Upper lobe of left lung (tissue), 6 donors: ENCODE data around the gene AMIGO2. TPM values are rescaled to one million over a fixed set of nuclear protein-coding genes. Genes with fewer than 3 reads are reported as not detected.
"Not testable (repeated sequence)": the region's sequence is repeated elsewhere in the genome, so short reads cannot be mapped to it uniquely, and the experiment has no call there.

Experiments used
- ATAC-seq, 2 donors: fragments of 200-7000 bp; cut with Tn5 transposase; one replicate each; pipeline ENCODE4 v1.9.1; 2022; ENCODE audit warnings: mild to moderate bottlenecking in 2 of 2, moderate library complexity in 2 of 2; ENCODE audit not compliant: low FRiP score in 2 of 2
- DNase-seq, 2 donors: peaks; one replicate each; pipeline ENCODE4 v3.0.0-alpha.2; 2019 to 2020
- H3K27ac ChIP-seq, 4 donors: fragments of 200-600 bp; sonication (generic); one replicate each; pipeline ENCODE4 v1.5.1; 2016 to 2019
- H3K27me3 ChIP-seq, 4 donors: fragments of 200-600 bp; sonication (generic); one replicate each; pipeline ENCODE4 v1.5.1; 2017 to 2019
- H3K36me3 ChIP-seq, 4 donors: fragments of 200-600 bp; sonication (generic); one replicate each; pipeline ENCODE4 v1.5.1; 2016 to 2019
- H3K4me1 ChIP-seq, 4 donors: fragments of 200-600 bp; sonication (generic); one replicate each; pipeline ENCODE4 v1.5.1; 2018 to 2019
- H3K4me3 ChIP-seq, 4 donors: fragments of 200-600 bp; sonication (generic); one replicate each; pipeline ENCODE4 v1.5.1; 2017 to 2019; ENCODE audit warnings: mild to moderate bottlenecking in 2 of 4, moderate library complexity in 1 of 4
- H3K9me3 ChIP-seq, 4 donors: fragments of 200-600 bp; sonication (generic); one replicate each; pipeline ENCODE4 v1.5.1; 2018 to 2019
- CTCF ChIP-seq, 6 experiments: fragments of 450-650 bp in 4 of 6; fragments of 200-600 bp in 2 of 6; sonication (generic) in 2 of 6; IDR thresholded peaks; one replicate each; pipeline ENCODE4 v1.5.1; 2016 to 2019; ENCODE audit warnings: antibody characterized with exemption in 6 of 6
- EP300 ChIP-seq, 4 donors: sonication (generic); formaldehyde crosslinking; IDR thresholded peaks; one replicate each; pipeline ENCODE4 v1.5.1; 2017; ENCODE audit warnings: antibody characterized with exemption in 4 of 4, control low read depth in 2 of 4
- POLR2A ChIP-seq, 4 donors: fragments of 450-650 bp; IDR thresholded peaks; one replicate each; pipeline ENCODE4 v1.5.1; 2016 to 2017; ENCODE audit warnings: antibody characterized with exemption in 4 of 4, mild to moderate bottlenecking in 2 of 4
- POLR2AphosphoS5 ChIP-seq, 2 donors: sonication (generic); formaldehyde crosslinking; IDR thresholded peaks; one replicate each; pipeline ENCODE4 v1.5.1; 2017; ENCODE audit warnings: antibody characterized with exemption in 2 of 2
- WGBS, 2 donors: methylation state at CpG; one replicate each; pipeline ENCODE4 v1.1.5; 2017 to 2018; 5-methylcytosine and 5-hydroxymethylcytosine counted together
- total RNA-seq, 6 donors: library from RNA; depleted of rRNA in 4 of 6; stranded (reverse); fragments of >200 nt in 4 of 6; gene quantifications; one replicate each; pipeline versions ENCODE4 v1.1.0 to v1.2.1, GENCODE V29; 2016 to 2021
- donor health status: DM: no; HTN: no; CAD: no; lungs with moderate emphysema.
- donor health status: DM: no; HTN: yes; CAD: no; lungs with severe emphysema.

The AMIGO2 gene
- total RNA-seq, 6 donors from 2014 or later, result 16.8 to 27.0 (median 22.2) TPM

- DNase-seq, result no peak
- 61 to 66% methylated on average over 6 of the region's 6 CpGs for WGBS, 2 donors
Observed at GRCh38 chr12:47066278-47067025, 13.3 kb downstream of the AMIGO2 start.

GRCh38 chr12:47065546-47065945, 14.2 kb downstream of the AMIGO2 start:
- H3K4me3 ChIP-seq, result no peak overlapping the region
- WGBS, 2 donors, result 84 to 88% methylated on average over 1 of the region's 1 CpG
- H3K36me3 ChIP-seq, result no peaks in the 10 kb centered on the region
- no peak for TF ChIP-seq CTCF (IDR thresholded peaks at IDR 0.05)
- TF ChIP-seq POLR2AphosphoS5 (IDR thresholded peaks at IDR 0.05), result no peak
- TF ChIP-seq POLR2A (IDR thresholded peaks at IDR 0.05), result no peak
- TF ChIP-seq EP300 (IDR thresholded peaks at IDR 0.05), result no peak
- no peaks in the 10 kb centered on the region for H3K27me3 ChIP-seq
- H3K4me1 ChIP-seq, result no peaks in the 10 kb centered on the region
- H3K27ac ChIP-seq, result no peak overlapping the region
- ATAC-seq (no peak), DNase-seq (no peak)
- H3K9me3 ChIP-seq, result no peaks in the 10 kb centered on the region

More at GRCh38 chr12:47066278-47067025, 13.3 kb downstream of the AMIGO2 start:
- Histone ChIP-seq H3K4me1 (no peaks in the 10 kb centered on the region), H3K27ac (no peak overlapping the region), H3K27me3 (no peaks in the 10 kb centered on the region), H3K36me3 (no peaks in the 10 kb centered on the region), H3K9me3 (no peaks in the 10 kb centered on the region), H3K4me3 (no peak overlapping the region)
- TF ChIP-seq POLR2AphosphoS5 (IDR thresholded peaks at IDR 0.05), result no peak
- TF ChIP-seq EP300 (IDR thresholded peaks at IDR 0.05), result no peak
- no peak for TF ChIP-seq CTCF (IDR thresholded peaks at IDR 0.05)
- no peak for TF ChIP-seq POLR2A (IDR thresholded peaks at IDR 0.05)
- no peak for ATAC-seq

GRCh38 chr12:47058640-47059039, 21.1 kb downstream of the AMIGO2 start:
- not testable (repeated sequence) for H3K36me3 ChIP-seq, ATAC-seq, H3K27ac ChIP-seq, H3K9me3 ChIP-seq, H3K4me1 ChIP-seq, H3K4me3 ChIP-seq, H3K27me3 ChIP-seq, DNase-seq
- 84% methylated on average over 2 of the region's 2 CpGs for WGBS, 2 donors

- peak in 1 of 2 donors; percentile 19 for DNase-seq
- H3K36me3 ChIP-seq, H3K9me3 ChIP-seq, H3K27ac ChIP-seq, H3K27me3 ChIP-seq, ATAC-seq, H3K4me1 ChIP-seq, H3K4me3 ChIP-seq: not testable (repeated sequence)
- 80 to 92% methylated on average over 1 to 11 of the region's 12 CpGs for WGBS, 2 donors
Observed at GRCh38 chr12:47056944-47057343, 22.8 kb downstream of the AMIGO2 start.

- H3K27me3 ChIP-seq, H3K4me1 ChIP-seq, ATAC-seq, DNase-seq, H3K36me3 ChIP-seq, H3K27ac ChIP-seq, H3K4me3 ChIP-seq: not testable (repeated sequence)
- 69 to 77% methylated on average over 3 of the region's 3 CpGs for WGBS, 2 donors
- H3K9me3 ChIP-seq, result peaks cover 0 to 14% (median 6%) of the 10 kb centered on the region in 4 donors
Observed at GRCh38 chr12:47055856-47056255, 23.9 kb downstream of the AMIGO2 start.

GRCh38 chr12:47054659-47055058, 25.1 kb downstream of the AMIGO2 start:
- ATAC-seq (no peak), DNase-seq (no peak)
- TF ChIP-seq CTCF (IDR thresholded peaks at IDR 0.05), result no peak
- TF ChIP-seq POLR2AphosphoS5 (IDR thresholded peaks at IDR 0.05), result no peak
- TF ChIP-seq POLR2A (IDR thresholded peaks at IDR 0.05), result no peak
- no peak for TF ChIP-seq EP300 (IDR thresholded peaks at IDR 0.05)
- Histone ChIP-seq H3K4me1 (no peaks in the 10 kb centered on the region), H3K27me3 (no peaks in the 10 kb centered on the region), H3K36me3 (no peaks in the 10 kb centered on the region), H3K4me3 (no peak overlapping the region), H3K9me3 (peaks cover 0 to 21% (median 8%) of the 10 kb centered on the region in 4 donors), H3K27ac (no peak overlapping the region)
- WGBS, 2 donors, result 79 to 82% methylated on average over 4 of the region's 4 CpGs
